Neuronal stem cell (in vitro differentiated cells): Measurements from ENCODE around the gene SLC25A4.

Experiments
- DNase-seq: peaks from one replicate; pipeline ENCODE4 v3.0.0-alpha.2; 2013; ENCODE audit warnings: low spot score
- H2AFZ ChIP-seq: one replicate; pipeline ENCODE4 v1.6.1; 2013; ENCODE audit warnings: mild to moderate bottlenecking, low read length, inconsistent platforms
- H2AK5ac ChIP-seq: 2 replicates; pipeline ENCODE4 v1.6.1; 2013; ENCODE audit warnings: low read depth, mild to moderate bottlenecking, inconsistent platforms, low read length, moderate library complexity, mixed read lengths
- H2BK120ac ChIP-seq: 2 replicates; pipeline ENCODE4 v1.6.1; 2013; ENCODE audit warnings: low read depth, mild to moderate bottlenecking, inconsistent platforms, low read length, moderate library complexity, mixed read lengths
- H2BK12ac ChIP-seq: one replicate; pipeline ENCODE4 v1.6.1; 2013; ENCODE audit warnings: low read length, inconsistent platforms
- H2BK15ac ChIP-seq: 2 replicates; pipeline ENCODE4 v1.6.1; 2013; ENCODE audit warnings: mild to moderate bottlenecking, low read length, inconsistent platforms, mixed read lengths
- H2BK5ac ChIP-seq: one replicate; pipeline ENCODE4 v1.6.1; 2013; ENCODE audit warnings: inconsistent platforms, mild to moderate bottlenecking, low read length, moderate library complexity
- H3K14ac ChIP-seq: one replicate; pipeline ENCODE4 v1.6.1; 2013; ENCODE audit warnings: low read length, inconsistent platforms
- H3K18ac ChIP-seq: 2 replicates; pipeline ENCODE4 v1.6.1; 2013; ENCODE audit warnings: low read length, inconsistent platforms
- H3K23ac ChIP-seq: 2 replicates; pipeline ENCODE4 v1.6.1; 2013; ENCODE audit warnings: low read depth, mild to moderate bottlenecking, mixed read lengths, low read length, inconsistent platforms; ENCODE audit not compliant: poor library complexity
- H3K27ac ChIP-seq: replicated peaks from 3 replicates; pipeline ENCODE4 v1.5.1; 2013; ENCODE audit warnings: low read length, inconsistent platforms
- H3K27me3 ChIP-seq, 3 experiments: 2 replicates each; pipeline ENCODE4 v1.6.1; 2013; ENCODE audit warnings: low read length in 3 of 3, mild to moderate bottlenecking in 2 of 3, inconsistent platforms in 1 of 3, low read depth in 1 of 3, mixed read lengths in 1 of 3, moderate library complexity in 1 of 3; ENCODE audit not compliant: control insufficient read depth in 3 of 3, insufficient read depth in 3 of 3
- H3K36me3 ChIP-seq, 2 donors: replicated peaks in 1 of 2; 2 replicates each; pipeline ENCODE4 v1.6.1; 2013; ENCODE audit warnings: low read length in 2 of 2; ENCODE audit not compliant: control insufficient read depth in 2 of 2, insufficient read depth in 2 of 2
- H3K4ac ChIP-seq: 2 replicates; pipeline ENCODE4 v1.6.1; 2013; ENCODE audit warnings: inconsistent platforms, mild to moderate bottlenecking, low read length, moderate library complexity
- H3K4me1 ChIP-seq, 2 donors: 1 replicate in 1 of 2; 2 replicates in 1 of 2; pipeline ENCODE4 v1.6.1; 2013; ENCODE audit warnings: low read length in 2 of 2, low read depth in 1 of 2; ENCODE audit not compliant: control insufficient read depth in 2 of 2, insufficient read depth in 1 of 2
- H3K4me2 ChIP-seq: one replicate; pipeline ENCODE4 v1.6.1; 2013; ENCODE audit warnings: mild to moderate bottlenecking, low read length, inconsistent platforms; ENCODE audit not compliant: insufficient read depth, poor library complexity, severe bottlenecking
- H3K4me3 ChIP-seq, 2 donors: 2 replicates each; pipeline ENCODE4 v1.5.1; 2013; ENCODE audit warnings: low read length in 2 of 2, mild to moderate bottlenecking in 2 of 2, inconsistent platforms in 1 of 2, moderate library complexity in 1 of 2
- H3K79me1 ChIP-seq: one replicate; pipeline ENCODE4 v1.6.1; 2013; ENCODE audit warnings: low read depth, mild to moderate bottlenecking, inconsistent platforms, low read length, moderate library complexity
- H3K9ac ChIP-seq: one replicate; pipeline ENCODE4 v1.6.1; 2013; ENCODE audit warnings: mild to moderate bottlenecking, low read depth, low read length, inconsistent platforms; ENCODE audit not compliant: poor library complexity
- H3K9me3 ChIP-seq, 2 donors: replicated peaks in 1 of 2; 2 replicates each; pipeline versions ENCODE3 to v1.6.1; 2013; ENCODE audit warnings: low read length in 2 of 2, mild to moderate bottlenecking in 2 of 2, inconsistent platforms in 1 of 2, low read depth in 1 of 2, mixed read lengths in 1 of 2, moderate library complexity in 1 of 2; ENCODE audit not compliant: control insufficient read depth in 2 of 2, insufficient read depth in 1 of 2
- H4K8ac ChIP-seq: one replicate; pipeline ENCODE4 v1.6.1; 2013; ENCODE audit warnings: low read depth, mild to moderate bottlenecking, inconsistent platforms, low read length, moderate library complexity
- H4K91ac ChIP-seq: one replicate; pipeline ENCODE4 v1.6.1; 2013; ENCODE audit warnings: low read length, low read depth, mild to moderate bottlenecking, inconsistent platforms; ENCODE audit not compliant: poor library complexity
- WGBS, 2 donors: extraction: QIAGEN DNeasy Blood & Tissue Kit; methylation state at CpG; one replicate each; pipeline ENCODE4 v1.1.7; 2013; ENCODE audit warnings: missing lambda C conversion rate in 2 of 2, mixed read lengths in 1 of 2; ENCODE audit not compliant: insufficient read length in 2 of 2, insufficient replicate concordance in 1 of 2; ENCODE audit errors: extremely low coverage in 2 of 2; 5-methylcytosine and 5-hydroxymethylcytosine counted together

Gene SLC25A4

DNA sequence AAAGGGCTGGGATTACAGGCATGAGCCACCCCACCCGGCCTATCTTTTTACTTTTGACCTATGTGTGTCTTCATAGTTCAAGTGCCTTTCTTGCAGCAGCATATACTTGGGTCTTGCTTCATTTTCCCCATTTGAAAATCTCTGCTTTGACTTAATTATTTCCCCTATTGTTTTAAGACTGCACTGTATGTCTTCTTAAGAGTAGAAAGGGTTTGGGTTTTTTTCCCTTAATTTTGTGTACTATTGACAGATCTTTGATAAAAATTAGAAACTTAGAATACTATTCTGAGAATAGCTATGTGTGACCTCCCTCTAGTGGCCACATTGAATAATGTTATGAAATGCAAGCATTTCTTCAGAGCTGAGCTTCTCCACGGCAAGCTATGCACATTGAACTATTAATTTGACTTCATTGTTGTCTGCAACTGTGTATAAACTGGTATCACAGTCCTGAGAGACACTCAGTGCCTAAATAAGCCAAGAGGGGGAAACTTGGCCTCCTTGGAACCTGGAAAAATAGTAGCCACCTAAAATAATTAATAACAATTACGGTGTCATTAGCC is 8.7 kb upstream of the SLC25A4 start:
- no peak overlapping the region for H3K4me3 ChIP-seq
- no peaks in the 10 kb centered on the region for H3K79me1 ChIP-seq
- H2BK12ac ChIP-seq = no peak overlapping the region
- H4K91ac ChIP-seq = no peak overlapping the region
- no peak overlapping the region for H4K8ac ChIP-seq
- no peak overlapping the region for H3K23ac ChIP-seq
- H2BK15ac ChIP-seq = no peak overlapping the region
- H3K14ac ChIP-seq = no peak overlapping the region
- no peaks in the 10 kb centered on the region for H3K4me1 ChIP-seq
- no peak overlapping the region for H2BK120ac ChIP-seq
- H2AFZ ChIP-seq = no peak overlapping the region
- no peaks in the 10 kb centered on the region for H3K9me3 ChIP-seq
- no peak overlapping the region for H3K4me2 ChIP-seq
- H3K27ac ChIP-seq = no peak overlapping the region
- no peak overlapping the region for H2AK5ac ChIP-seq
- H3K18ac ChIP-seq = no peak overlapping the region
- peaks cover 0 to 18% (median 0%) of the 10 kb centered on the region in 3 experiments for H3K27me3 ChIP-seq
- WGBS, 2 donors = no CpG with 5 or more reads among the region's 3 CpGs
- no peaks in the 10 kb centered on the region for H3K36me3 ChIP-seq
- no peak overlapping the region for H3K4ac ChIP-seq
- no peak overlapping the region for H2BK5ac ChIP-seq
- DNase-seq = no peak
- no peak overlapping the region for H3K9ac ChIP-seq

DNA sequence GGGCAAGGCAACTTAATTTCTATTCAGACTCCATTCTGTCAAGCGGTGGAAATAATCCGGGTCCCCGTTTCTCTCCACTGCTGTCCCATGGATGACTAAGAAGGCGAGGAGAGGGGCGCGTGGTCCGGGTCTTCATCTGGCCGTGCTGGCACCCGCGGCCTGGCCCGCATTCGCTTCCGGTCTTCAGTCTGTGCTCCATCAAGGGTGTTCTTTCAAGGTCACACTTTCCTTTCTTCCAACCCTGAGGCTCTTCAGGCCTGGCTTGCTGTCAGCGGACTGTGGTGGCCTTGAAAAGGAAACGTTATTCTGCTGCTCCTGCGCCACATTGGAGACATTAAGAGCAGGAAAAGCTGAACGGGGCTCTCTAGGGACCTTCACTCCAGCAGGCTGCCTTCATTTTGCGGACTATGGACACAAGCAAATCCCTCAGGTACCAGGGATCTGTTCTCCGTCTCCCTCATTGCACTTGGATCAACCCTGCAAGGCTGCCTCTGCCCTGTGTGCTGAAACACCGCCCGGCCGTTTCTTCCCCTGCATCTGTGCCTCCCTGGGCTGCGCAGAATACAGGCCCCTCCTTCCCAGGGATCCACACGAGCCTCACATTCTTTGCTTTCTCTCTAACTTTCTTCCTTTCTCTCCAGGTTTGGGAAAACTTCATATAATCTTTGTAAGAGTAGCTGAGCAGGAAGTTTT is 5.7 kb upstream of the SLC25A4 start:
- H2BK15ac ChIP-seq = peak overlapping the region; percentile 8
- no peak overlapping the region for H3K18ac ChIP-seq
- H2AK5ac ChIP-seq = peak overlapping the region; percentile 53
- H4K91ac ChIP-seq = no peak overlapping the region
- H3K36me3 ChIP-seq = no peaks in the 10 kb centered on the region
- H3K4me3 ChIP-seq = no peak overlapping the region
- no peak overlapping the region for H3K14ac ChIP-seq
- WGBS, 2 donors = no CpG with 5 or more reads among the region's 24 CpGs
- H3K27ac ChIP-seq = no peak overlapping the region
- H3K79me1 ChIP-seq = no peaks in the 10 kb centered on the region
- no peak overlapping the region for H3K4ac ChIP-seq
- H2BK12ac ChIP-seq = no peak overlapping the region
- H2BK120ac ChIP-seq = no peak overlapping the region
- no peak for DNase-seq
- no peak overlapping the region for H3K4me2 ChIP-seq
- H2BK5ac ChIP-seq = no peak overlapping the region
- no peaks in the 10 kb centered on the region for H3K4me1 ChIP-seq
- H3K23ac ChIP-seq = no peak overlapping the region
- H2AFZ ChIP-seq = peak overlapping the region; percentile 20
- no peak overlapping the region for H4K8ac ChIP-seq
- no peaks in the 10 kb centered on the region for H3K9me3 ChIP-seq
- H3K9ac ChIP-seq = no peak overlapping the region
- peaks cover 0 to 12% (median 0%) of the 10 kb centered on the region in 3 experiments for H3K27me3 ChIP-seq

DNA sequence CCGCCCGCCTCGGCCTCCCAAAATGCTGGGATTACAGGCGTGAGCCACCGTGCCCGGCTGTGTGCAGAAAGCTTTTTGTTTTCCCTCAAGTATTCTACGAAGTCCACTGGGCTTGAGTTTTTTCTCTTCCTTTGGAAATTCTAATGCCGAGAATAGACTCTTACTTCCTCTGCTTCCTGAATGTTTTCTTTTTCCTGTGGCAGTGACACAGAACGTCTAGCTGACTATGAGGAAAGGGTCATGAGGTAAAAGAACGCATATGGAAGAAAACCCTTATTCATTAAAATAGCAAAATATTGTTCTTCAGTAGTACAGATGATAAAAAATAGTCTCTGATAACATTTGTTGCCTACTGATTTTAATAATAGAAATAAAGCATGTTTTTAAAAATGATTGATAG is 4.9 kb upstream of the SLC25A4 start:
- Histone ChIP-seq H3K36me3 (no peaks in the 10 kb centered on the region), H4K8ac (no peak overlapping the region), H2BK12ac (no peak overlapping the region), H3K79me1 (peaks cover 1% of the 10 kb centered on the region), H2BK5ac (no peak overlapping the region), H3K27me3 (peaks cover 0 to 12% (median 0%) of the 10 kb centered on the region in 3 experiments), H3K18ac (no peak overlapping the region), H3K23ac (no peak overlapping the region), H4K91ac (no peak overlapping the region), H3K4me3 (no peak overlapping the region), H2AFZ (no peak overlapping the region), H3K9me3 (no peaks in the 10 kb centered on the region), H3K4ac (no peak overlapping the region), H2BK120ac (no peak overlapping the region), H3K4me1 (peaks cover 0 to 2% of the 10 kb centered on the region in 2 donors), H3K4me2 (no peak overlapping the region), H3K27ac (no peak overlapping the region), H3K9ac (no peak overlapping the region), H3K14ac (no peak overlapping the region), H2AK5ac (no peak overlapping the region), H2BK15ac (no peak overlapping the region)
- DNase-seq = no peak
- WGBS, 2 donors = no CpG with 5 or more reads among the region's 10 CpGs

DNA sequence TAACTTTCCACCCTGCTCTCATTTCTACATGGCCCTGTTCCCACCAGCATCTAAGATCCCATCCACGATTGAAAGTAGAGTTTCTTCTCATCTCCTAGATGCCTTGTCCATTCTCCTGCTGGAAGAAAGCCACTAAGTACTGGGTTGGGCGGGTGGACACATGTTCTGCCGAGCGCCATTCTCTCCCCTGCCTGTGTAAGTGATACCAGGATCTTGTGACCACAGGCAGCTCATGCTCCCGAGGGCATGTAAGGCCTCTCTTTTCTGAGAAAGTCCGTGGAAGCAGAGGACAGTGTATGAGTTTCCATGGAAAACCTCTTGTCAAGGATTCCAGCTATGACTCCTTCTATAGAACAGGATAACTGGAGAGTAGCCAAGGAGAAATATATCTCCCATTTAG is 3.3 kb upstream of the SLC25A4 start:
- no peak overlapping the region for H3K4me3 ChIP-seq
- no peak overlapping the region for H2AK5ac ChIP-seq
- WGBS, 2 donors = no CpG with 5 or more reads among the region's 6 CpGs
- no peak overlapping the region for H3K9ac ChIP-seq
- H3K4me1 ChIP-seq = peaks cover 4% of the 10 kb centered on the region in 2 donors
- peaks cover 5% of the 10 kb centered on the region for H3K79me1 ChIP-seq
- no peak overlapping the region for H4K8ac ChIP-seq
- no peak overlapping the region for H3K27ac ChIP-seq
- H2BK5ac ChIP-seq = no peak overlapping the region
- no peak overlapping the region for H3K14ac ChIP-seq
- no peak overlapping the region for H4K91ac ChIP-seq
- peaks cover 0 to 2% of the 10 kb centered on the region in 2 donors for H3K36me3 ChIP-seq
- H2BK12ac ChIP-seq = no peak overlapping the region
- H2BK15ac ChIP-seq = no peak overlapping the region
- H3K9me3 ChIP-seq = no peaks in the 10 kb centered on the region
- H3K18ac ChIP-seq = no peak overlapping the region
- no peak overlapping the region for H3K4ac ChIP-seq
- DNase-seq = no peak
- H3K23ac ChIP-seq = no peak overlapping the region
- no peak overlapping the region for H2AFZ ChIP-seq
- no peak overlapping the region for H2BK120ac ChIP-seq
- peaks cover 0 to 12% (median 0%) of the 10 kb centered on the region in 3 experiments for H3K27me3 ChIP-seq
- H3K4me2 ChIP-seq = no peak overlapping the region
